HG03196 (cell line): ENCODE data around the gene SP140L.
"Not testable (repeated sequence)": the region's sequence is repeated elsewhere in the genome, so short reads cannot be mapped to it uniquely, and the experiment has no call there.

Experiments
- ATAC-seq: cut with Tn5 transposase; IDR thresholded peaks from one replicate; pipeline ENCODE4 v1.9.1; 2021; ENCODE audit not compliant: unreplicated experiment

SP140L gene

GRCh38 chr2:230417436-230417835 is 90.4 kb downstream of the SP140L start:
- no peak for ATAC-seq

GRCh38 chr2:230418341-230419016 is 91.5 kb downstream of the SP140L start:
- ATAC-seq = no peak

- ATAC-seq = no peak
Measured at GRCh38 chr2:230419181-230419580, 92.2 kb downstream of the SP140L start.

GRCh38 chr2:230422149-230422548 is 95.2 kb downstream of the SP140L start:
- no peak for ATAC-seq

GRCh38 chr2:230423851-230424458 is 97.0 kb downstream of the SP140L start:
- ATAC-seq = no peak

GRCh38 chr2:230425377-230425776 is 98.4 kb downstream of the SP140L start:
- ATAC-seq = no peak

- no peak for ATAC-seq
Measured at GRCh38 chr2:230429513-230429912, 102.5 kb downstream of the SP140L start.

GRCh38 chr2:230430957-230431910 is 104.2 kb downstream of the SP140L start:
- ATAC-seq = no peak

GRCh38 chr2:230434677-230435324 is 107.8 kb downstream of the SP140L start:
- ATAC-seq = no peak

- ATAC-seq = no peak
Measured at GRCh38 chr2:230435431-230435830, 108.4 kb downstream of the SP140L start.

- ATAC-seq = not testable (repeated sequence)
Measured at GRCh38 chr2:230439121-230439520, 112.1 kb downstream of the SP140L start.

GRCh38 chr2:230439590-230439989 is 112.6 kb downstream of the SP140L start:
- peak; percentile 37 for ATAC-seq

- no peak for ATAC-seq
Measured at GRCh38 chr2:230441227-230441897, 114.4 kb downstream of the SP140L start.

GRCh38 chr2:230443541-230443940 is 116.5 kb downstream of the SP140L start:
- ATAC-seq = no peak

- ATAC-seq = no peak
Measured at GRCh38 chr2:230444832-230445231, 117.8 kb downstream of the SP140L start.

- ATAC-seq = no peak
Measured at GRCh38 chr2:230447036-230447435, 120.0 kb downstream of the SP140L start.

GRCh38 chr2:230447455-230448451 is 120.8 kb downstream of the SP140L start:
- peak; percentile 68 for ATAC-seq

- ATAC-seq = no peak
Measured at GRCh38 chr2:230449901-230450467, 123.0 kb downstream of the SP140L start.

- no peak for ATAC-seq
Measured at GRCh38 chr2:230453006-230453405, 126.0 kb downstream of the SP140L start.
